ENCODE measurements around the gene VIPR1.
"Not testable (repeated sequence)": the region's sequence is repeated elsewhere in the genome, so short reads cannot be mapped to it uniquely, and the experiment has no call there.

VIPR1 gene

DNA sequence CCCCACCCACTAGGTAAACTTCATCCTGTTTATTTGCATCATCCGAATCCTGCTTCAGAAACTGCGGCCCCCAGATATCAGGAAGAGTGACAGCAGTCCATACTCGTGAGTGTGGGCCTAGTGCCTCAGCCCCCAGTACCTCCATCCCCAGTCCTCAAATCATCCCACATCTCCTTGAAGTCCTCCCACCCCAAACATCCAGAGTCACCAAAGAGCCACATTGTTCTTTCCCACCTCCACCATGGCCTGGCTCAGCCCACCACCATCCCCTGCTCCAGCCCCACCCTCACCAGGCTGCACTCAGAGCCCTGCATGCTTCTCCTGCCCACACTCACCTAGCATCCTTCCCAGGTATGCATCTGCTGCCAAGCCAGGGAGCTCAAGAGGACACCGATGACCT, 29.8 kb downstream of the VIPR1 start:
- DNase-seq (ENCODE audit: low read depth in 2 of 2): no peak

DNA sequence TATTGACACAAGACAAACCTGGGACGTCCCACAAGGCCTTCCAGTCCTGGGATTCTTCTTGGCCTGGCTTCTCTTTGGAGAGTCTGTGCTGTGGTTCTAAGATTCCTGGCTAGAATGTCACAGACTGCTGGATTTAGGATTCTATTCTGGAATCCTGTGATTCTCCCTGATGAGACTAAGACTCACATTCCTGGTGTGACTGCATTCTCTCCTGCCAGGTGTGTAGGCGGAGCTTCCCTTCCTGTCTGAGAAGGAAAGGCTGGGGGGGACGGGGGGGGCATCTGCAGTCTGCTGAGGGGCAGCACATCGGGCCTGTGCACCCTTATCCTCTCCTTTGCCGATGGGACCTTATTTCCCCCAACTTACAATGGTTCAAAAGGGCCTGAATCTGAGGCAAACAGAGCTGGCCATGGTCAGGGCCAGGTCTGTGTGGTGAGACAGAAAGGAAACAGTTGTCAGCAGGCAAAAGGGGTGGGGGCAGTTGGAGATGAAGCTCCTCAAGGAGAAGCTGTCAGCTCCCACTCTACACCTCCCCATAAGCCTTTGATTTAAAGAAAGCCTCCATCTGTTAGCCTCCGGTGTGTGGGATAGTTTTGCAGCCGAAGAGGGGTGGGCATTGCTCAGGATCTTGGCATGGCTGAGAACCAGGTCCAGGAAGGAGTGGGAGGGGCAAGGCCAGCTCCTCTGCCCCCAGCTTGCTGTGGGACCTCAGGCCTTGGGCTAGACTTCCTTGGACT, 30.9 kb downstream of the VIPR1 start:
- no peak for DNase-seq (ENCODE audit: low read depth in 2 of 2)

DNA sequence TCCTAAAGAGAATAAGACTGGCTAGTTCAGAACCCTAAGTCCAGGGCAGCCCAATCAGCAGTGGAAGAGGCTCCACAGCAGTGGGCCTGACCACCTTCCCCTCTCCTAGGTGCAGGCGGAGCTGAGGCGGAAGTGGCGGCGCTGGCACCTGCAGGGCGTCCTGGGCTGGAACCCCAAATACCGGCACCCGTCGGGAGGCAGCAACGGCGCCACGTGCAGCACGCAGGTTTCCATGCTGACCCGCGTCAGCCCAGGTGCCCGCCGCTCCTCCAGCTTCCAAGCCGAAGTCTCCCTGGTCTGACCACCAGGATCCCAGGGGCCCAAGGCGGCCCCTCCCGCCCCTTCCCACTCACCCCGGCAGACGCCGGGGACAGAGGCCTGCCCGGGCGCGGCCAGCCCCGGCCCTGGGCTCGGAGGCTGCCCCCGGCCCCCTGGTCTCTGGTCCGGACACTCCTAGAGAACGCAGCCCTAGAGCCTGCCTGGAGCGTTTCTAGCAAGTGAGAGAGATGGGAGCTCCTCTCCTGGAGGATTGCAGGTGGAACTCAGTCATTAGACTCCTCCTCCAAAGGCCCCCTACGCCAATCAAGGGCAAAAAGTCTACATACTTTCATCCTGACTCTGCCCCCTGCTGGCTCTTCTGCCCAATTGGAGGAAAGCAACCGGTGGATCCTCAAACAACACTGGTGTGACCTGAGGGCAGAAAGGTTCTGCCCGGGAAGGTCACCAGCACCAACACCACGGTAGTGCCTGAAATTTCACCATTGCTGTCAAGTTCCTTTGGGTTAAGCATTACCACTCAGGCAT, 33.7 kb downstream of the VIPR1 start:
- no peak for DNase-seq (ENCODE audit: low read depth in 2 of 2)

DNA sequence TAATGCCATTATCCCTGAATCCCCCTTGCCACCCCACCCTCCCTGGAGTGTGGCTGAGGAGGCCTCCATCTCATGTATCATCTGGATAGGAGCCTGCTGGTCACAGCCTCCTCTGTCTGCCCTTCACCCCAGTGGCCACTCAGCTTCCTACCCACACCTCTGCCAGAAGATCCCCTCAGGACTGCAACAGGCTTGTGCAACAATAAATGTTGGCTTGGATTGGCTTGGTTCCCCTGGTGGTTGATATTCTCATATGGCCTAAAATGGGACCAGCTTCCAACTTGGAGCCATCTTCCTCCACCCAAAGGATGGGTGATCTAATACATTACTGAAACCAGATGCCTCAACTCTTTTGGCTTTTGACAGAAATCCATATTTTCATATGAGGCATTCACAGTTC, 34.9 kb downstream of the VIPR1 start:
- no peak for DNase-seq (ENCODE audit: low read depth in 2 of 2)

DNA sequence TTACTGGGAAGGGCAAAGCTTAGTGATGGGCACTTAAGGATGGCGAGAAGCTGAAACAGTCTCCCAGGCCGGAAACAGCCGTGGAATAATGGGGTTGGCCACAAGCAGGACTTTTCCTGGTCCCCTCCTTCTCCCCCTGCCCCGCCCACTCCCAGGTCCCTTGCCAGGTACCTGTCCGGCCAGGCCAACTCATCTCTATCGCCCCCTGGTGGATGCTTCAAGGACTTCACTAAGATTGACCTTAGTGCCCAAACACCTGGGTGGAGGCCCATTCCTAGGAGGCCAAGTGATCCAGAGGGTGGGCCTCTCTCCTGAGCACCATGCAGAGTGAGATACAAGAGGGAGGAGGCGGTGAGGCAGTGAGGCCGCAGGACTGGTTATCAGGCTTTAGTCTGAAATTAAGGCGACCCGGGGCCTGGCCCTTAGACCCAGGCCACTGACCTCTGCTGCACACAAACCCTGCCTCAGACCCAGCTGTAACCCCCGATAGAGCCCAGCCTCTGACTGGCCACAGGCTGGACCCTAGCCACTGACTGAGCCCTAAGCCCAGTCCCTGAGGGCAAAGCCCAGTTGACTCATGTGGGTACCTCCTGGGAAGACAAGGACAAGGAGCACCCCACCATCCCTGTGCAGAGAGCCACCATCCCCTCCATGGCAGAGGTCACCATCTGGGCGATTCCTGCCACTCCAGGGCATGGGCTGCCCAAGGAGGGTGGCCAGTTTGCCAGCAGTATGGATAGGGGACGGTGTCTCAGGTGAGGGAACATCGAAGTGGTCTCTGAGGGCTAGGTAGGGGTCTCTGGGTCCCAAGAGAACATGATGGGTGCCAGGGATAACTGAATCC, 37.6 kb downstream of the VIPR1 start:
- no peak for DNase-seq (ENCODE audit: low read depth in 2 of 2)

DNA sequence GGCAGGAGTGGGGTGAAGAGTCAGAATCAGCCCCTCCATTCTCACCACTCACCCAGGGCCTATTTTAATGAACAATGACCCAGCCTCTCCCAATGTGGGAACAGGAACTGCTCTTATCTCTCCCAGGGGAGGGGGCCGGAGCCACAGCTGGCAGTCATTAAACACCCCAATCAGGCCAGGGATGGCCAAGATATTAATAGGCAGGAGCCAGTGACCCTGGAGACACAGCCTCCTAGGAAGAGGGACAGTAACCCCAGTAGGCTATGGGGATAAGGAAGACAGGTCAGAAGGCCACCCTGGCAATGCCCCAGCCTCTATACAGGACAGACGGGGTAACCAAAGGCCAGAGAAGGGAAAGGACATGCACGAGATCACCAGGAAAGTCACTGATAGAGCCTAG, 38.6 kb downstream of the VIPR1 start:
- no peak for DNase-seq (ENCODE audit: low read depth in 2 of 2)

DNA sequence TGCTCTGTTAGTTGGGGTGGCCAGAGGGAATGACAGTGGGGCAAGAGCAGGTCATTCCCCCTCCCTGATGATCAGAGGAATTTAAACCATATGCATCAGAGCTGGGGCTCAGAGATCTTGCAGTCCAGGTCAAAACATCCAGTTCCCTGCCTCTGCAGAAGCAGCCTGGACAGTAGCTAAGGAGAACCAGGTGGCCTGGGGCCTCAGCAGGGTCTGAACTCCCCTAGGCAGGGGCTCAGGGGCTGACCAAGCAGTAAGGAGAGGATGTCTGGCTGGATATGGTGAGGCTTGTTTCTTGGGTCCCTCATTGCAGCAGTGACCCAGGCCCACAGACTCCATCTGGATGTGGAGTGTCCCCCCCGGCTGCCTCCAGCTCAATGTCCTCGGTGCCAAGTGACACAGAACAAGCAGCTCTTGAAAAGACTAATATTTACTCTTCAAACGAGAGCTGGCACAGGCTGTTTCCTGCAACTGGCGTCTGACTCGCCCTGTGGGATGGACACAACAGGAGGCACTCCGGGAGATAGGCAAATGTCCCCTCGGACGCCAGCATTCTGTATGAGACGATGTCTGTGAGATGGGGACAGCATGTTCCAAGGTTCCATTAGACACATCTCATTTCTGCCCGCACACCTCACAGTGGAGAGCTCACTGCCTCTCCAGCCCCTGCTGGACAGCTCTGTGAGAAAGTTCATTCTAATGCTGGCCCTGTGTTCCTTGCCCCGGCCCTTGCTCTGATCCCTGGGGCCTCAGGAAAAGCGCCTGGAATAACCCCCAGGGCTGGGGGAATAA, 42.2 kb downstream of the VIPR1 start:
- DNase-seq (ENCODE audit: low read depth in 2 of 2): no peak

DNA sequence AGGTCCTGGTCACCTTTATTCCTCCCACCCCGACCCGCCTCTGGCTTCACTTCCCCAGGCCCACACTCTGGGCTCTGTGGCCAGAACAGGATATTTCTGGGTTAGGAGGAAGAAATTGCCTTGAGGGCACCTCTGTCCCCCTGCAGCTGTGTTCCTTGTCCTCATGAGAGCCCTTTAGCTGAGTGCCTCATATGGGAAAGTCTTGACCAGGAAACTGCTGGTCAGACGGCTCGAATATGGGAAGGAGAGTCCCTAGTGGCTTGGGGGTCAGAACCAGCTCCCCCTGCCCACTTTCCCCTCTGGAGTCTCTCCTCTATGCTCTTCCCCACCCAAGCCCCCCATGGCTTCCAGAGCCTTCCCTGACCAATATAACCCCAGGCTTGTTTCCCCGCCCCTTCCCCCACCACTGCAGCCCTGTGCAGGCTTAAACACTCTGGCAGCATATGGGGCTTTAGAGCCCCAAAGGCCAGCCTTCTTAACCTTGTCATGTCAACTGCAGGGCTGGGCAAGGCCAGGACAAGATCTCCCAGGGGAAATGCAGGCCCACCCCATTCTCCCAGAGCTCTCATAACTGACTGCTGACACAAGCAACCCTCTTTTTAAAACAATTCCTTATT, 42.9 kb downstream of the VIPR1 start:
- DNase-seq (ENCODE audit: low read depth in 2 of 2): no peak

DNA sequence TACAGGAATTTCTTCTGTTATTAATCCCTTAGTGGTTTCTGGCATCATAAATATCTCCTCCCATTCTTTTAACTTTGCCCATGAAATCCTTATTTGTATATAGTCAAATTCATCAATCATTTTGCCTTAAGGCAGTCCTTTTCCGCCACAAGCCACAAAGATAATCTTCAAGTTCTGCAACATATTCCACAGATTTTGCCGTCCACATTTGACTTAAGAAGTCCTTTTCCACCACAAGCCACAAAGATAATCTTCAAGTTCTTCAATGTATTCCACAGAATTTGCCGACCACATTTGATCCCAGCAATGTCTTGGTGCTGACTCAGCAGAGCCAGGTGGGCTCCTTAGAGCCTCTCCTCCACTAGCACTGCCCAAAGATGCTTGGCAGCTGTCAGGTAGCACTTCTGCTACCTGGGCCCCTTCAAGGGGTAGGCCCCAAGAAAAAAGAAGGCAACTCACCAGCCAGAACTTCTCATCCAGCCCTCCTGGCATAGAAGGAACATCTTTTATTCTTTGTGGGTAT, 44.3 kb downstream of the VIPR1 start:
- DNase-seq (ENCODE audit: low read depth in 2 of 2): peak; percentile 1 to 9

DNA sequence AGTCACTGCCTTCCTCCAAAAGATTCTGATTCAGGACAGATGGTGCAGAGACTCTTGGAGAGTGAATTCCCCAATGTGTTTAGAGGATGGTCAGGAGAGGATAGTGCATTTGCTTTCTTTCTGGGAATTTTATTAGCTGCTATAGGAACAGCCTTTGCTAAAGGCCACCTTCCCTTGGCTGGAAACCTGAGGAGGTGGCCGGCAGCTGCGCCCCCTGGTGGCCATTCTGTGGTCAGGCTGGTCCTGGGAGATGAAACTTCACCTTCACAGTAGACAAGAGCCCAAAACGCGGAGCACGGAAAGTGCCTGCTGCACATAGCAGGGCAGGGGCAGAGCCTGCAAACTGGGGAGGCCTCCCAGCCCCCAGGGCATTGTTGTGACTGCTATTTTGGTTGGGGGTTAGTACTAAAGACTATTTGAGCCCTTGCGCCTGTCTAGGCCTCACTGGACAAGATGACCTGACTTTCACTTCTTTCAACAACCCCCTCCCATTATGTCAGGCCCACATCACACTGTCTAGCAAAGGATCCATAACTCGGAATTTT, 45.0 kb downstream of the VIPR1 start:
- DNase-seq (ENCODE audit: low read depth in 2 of 2): peak; percentile 3 to 8

DNA sequence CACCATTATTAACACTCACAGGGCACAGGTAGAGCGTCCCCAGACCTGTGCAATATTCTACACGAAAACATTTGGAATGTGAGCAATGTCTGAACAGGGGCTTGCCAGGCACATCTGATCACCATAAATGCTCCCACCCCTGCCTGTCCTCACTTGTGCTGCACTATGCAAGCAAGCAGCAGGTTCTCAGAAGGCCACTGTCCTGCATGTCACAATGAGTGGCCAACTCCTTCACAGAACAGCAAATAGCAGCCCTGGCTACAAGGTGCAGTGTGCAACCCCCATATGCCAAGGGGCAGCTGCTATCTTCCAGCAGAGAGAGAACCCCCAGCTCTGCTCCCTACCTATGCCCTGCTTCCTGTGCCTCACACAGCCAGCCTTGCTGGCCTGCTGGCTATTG, 46.7 kb downstream of the VIPR1 start:
- no peak for DNase-seq (ENCODE audit: low read depth in 2 of 2)

DNA sequence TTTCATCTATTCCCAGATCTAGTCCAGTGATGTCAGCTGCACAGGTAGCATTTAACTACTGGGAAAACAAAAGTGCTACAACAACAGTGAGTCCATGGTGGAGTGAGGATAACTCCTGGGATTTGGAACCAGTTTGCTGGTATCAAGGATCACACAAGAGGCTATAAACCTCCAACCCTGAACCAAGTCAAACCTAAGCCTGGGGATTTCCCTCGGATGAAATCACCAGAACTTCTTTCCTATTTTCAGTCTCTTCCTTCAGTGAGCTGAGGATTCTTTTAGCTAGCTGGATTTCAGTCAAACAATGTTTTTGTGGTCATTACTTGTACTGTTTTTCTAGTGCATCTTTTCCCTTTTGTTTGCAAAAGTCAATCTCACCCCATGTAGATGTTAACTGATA, 47.8 kb downstream of the VIPR1 start:
- DNase-seq (ENCODE audit: low read depth in 2 of 2): no peak

DNA sequence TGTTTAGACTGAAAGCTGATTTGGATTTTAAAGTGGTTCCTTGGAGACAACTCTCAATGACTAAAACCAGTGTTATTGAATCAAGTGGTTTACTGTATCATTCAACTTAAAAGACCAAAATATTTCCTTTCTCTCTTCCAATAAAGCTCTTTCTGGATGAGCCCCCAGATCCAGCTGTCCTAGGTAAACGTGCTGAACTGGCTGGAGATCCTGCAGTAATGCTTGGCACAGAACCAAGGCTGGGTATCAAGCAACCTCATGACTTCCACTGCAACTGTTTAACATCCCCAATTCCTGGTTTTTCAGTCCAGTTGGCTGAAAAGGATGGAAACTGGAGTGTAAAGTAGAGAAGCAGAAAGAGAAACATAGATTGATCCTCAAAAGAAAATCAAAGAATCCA, 50.4 kb downstream of the VIPR1 start:
- no peak for DNase-seq (ENCODE audit: low read depth in 2 of 2)

DNA sequence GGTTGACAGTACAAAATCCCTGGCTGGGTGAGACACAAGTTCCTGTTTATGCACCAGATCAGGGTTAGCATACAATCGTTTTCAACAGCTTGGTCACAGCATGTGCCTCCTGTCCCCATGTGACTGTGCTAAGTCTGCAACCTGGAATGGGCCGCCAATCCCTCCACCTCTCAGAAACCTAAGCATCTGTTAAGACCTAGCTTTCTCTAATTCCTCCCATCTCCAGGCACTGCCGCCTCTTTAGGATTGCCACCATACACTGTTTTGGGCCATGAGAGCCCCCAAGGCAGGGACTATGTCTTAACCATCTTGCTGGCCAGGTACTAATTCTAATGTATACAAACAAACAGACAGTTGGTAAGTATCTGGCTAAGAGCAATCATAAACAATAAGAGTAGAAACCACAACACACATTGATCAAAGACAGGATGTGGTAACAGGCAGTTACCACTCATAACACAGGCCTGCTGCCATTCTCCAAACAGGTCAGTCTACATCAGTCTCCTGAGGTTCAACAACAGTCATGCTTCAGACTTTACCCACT, 53.7 kb downstream of the VIPR1 start:
- no peak for DNase-seq (ENCODE audit: low read depth in 2 of 2)

DNA sequence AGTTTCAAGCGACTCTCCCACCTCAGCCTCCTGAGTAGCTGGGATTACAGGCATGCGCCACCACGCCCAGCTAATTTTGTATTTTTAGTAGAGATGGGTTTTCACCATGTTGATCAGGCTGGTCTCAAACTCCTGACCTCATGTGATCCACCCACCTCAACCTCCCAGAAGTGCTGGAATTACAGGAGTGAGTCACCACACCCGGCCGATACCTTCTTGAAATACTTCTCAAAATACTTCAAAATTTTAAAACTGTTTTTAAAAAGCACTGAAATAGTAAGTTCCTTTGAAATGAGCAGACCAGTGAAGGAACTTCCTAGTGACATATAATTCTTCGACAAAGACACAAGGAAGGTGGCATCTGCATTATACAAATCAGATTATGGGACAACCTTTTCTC, 54.4 kb downstream of the VIPR1 start:
- not testable (repeated sequence) for DNase-seq (ENCODE audit: low read depth in 2 of 2)

DNA sequence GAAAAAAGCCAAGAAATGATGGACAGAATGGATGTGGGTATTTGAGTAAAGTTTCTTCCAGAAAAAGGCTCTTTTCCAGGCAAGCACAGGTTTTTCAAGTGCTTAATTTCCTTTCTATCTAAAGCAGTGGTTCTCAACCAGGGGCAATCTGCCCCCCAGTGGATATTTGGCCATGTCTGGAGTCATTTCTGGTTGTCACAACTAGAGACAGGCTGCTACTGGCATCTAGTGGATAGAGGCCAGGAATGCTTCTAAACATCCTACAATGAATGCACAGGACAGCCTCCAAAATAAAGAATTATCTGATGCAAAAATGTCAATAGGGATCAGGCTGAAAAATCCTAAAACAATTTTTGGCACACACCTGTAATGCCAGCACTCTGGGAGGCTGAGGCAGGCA, 55.4 kb downstream of the VIPR1 start:
- DNase-seq (ENCODE audit: low read depth in 2 of 2): no peak

DNA sequence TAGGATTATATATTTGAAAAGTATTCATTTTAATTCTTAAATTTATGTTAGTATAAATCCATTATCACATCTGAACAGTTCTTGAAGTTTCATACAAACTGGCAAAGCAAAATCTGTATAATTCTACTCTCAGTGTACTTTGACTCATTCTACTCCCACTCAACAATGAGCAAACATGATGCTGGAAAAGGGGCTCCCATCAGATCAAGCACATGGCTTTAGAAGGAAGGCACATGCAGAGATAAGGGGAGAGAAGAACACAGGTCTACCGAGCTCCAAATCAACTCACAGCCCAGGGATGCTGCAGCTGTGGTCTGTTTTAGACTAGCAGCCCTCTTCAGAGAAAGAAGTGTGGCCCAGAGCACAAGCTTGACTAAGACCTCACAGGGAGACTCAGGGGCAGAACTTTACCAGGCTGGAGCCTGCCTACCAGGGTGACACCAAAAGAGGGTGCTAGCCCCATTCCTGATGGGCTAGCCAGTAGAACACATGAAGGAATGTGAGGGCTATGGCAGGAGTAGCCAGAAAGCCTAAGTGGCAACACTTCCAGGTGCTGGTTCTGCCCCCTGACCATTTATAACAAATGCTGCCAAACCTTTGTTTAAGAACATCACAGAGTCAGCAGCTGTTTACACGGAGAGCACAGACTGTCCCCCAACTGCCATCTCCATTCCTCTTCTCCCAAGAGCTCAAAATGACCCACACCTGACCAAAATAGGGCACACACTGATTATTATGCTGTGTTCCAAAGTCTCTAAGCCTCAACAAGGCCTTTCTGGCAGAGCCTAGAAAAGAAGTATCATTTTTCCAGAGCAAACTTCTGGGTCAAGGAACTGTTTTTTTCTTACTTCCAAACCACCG, 59.8 kb downstream of the VIPR1 start:
- DNase-seq (ENCODE audit: low read depth in 2 of 2): no peak

DNA sequence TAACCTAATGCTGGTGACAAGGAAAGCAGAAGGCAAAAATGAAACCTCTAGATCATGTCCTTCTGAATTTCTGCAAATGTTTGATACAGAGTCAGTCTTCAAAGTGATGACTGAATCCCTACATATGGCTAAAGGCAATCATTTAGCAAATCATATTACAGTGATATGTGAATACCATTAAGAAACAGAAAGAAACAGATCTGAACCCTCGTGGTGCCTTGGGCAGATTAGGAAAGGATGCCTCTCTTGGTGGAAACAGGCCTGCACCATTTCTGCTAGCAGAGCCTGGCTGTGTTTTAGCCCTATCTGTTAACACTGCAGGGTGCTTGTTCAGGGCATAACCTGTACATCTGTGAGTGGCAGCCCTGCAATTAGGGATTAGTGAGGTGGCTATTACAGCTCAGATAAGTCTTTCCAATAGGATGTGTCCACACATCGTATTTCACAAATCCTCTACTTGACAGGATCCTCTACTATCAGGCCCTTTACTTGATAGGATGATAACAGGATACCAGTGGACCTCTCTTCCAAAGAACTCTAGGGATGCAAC, 67.2 kb downstream of the VIPR1 start:
- no peak for DNase-seq (ENCODE audit: low read depth in 2 of 2)

DNA sequence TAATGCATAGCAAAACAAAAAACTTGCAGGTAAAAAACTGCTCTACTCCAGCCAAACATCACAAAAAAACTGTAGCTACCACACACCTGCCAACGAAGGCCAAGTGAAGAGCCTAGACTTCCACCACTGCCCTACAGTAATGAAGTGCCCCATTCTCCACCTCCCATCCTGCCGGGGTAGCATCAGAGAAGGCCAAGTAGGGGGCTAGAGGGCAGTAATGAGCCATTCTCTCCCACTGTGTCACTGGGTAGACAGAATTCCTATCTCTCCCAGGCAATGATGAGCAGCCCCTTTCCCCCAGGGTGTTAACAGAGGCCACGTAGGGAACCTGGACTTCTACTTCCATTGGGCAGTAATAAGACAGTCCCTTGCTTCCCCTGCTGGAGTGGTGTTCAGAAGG, 69.8 kb downstream of the VIPR1 start:
- DNase-seq (ENCODE audit: low read depth in 2 of 2): no peak
